ENCODE results near the gene RCBTB1.

DNA sequence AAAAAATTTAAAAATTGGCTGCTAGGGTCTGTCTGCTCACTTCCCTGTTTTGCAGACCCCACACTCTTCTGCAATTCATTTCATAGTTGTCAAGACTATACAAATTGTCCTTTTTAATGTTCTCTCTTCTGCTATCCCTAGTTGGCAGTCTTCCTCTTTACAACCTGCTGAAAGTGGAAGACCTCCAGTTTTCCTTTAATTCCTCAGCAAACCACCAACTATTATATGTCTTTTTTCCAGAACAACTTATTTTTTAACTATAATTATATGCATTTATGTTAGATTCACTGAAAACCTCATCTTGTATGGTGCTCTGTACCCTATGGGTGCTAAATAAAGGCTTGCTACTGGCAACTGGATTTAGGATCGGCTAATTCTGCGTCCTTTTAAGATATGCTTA is 90.7 kb downstream of the RCBTB1 start:
- TF ChIP-seq POLR2A (IDR thresholded peaks at IDR 0.05): no peak
- TF ChIP-seq, protein P1, sequence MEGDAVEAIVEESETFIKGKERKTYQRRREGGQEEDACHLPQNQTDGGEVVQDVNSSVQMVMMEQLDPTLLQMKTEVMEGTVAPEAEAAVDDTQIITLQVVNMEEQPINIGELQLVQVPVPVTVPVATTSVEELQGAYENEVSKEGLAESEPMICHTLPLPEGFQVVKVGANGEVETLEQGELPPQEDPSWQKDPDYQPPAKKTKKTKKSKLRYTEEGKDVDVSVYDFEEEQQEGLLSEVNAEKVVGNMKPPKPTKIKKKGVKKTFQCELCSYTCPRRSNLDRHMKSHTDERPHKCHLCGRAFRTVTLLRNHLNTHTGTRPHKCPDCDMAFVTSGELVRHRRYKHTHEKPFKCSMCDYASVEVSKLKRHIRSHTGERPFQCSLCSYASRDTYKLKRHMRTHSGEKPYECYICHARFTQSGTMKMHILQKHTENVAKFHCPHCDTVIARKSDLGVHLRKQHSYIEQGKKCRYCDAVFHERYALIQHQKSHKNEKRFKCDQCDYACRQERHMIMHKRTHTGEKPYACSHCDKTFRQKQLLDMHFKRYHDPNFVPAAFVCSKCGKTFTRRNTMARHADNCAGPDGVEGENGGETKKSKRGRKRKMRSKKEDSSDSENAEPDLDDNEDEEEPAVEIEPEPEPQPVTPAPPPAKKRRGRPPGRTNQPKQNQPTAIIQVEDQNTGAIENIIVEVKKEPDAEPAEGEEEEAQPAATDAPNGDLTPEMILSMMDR (IDR thresholded peaks at IDR 0.05): no peak
